Fibroblast of mammary gland (primary cell): Measurements from ENCODE around the gene FCN1.
A peak's percentile ranks its signal among the peaks of the same experiment; 100 is the strongest.

Source experiments
- DNase-seq: peaks from one replicate; pipeline ENCODE4 v3.0.0-alpha.2; 2010; ENCODE audit warnings: low read depth
- H3K4me3 ChIP-seq: 2 replicates; pipeline ENCODE4 v1.5.1; 2011; ENCODE audit warnings: low read depth, mild to moderate bottlenecking, low read length, moderate library complexity; ENCODE audit not compliant: control insufficient read depth
- TF ChIP-seq, protein P1 (sequence below): conservative IDR thresholded peaks from 2 replicates; pipeline ENCODE4 v1.5.1; 2011; ENCODE audit warnings: low read depth, low read length, inconsistent platforms; ENCODE audit not compliant: control insufficient read depth, insufficient read depth

Gene FCN1

DNA sequence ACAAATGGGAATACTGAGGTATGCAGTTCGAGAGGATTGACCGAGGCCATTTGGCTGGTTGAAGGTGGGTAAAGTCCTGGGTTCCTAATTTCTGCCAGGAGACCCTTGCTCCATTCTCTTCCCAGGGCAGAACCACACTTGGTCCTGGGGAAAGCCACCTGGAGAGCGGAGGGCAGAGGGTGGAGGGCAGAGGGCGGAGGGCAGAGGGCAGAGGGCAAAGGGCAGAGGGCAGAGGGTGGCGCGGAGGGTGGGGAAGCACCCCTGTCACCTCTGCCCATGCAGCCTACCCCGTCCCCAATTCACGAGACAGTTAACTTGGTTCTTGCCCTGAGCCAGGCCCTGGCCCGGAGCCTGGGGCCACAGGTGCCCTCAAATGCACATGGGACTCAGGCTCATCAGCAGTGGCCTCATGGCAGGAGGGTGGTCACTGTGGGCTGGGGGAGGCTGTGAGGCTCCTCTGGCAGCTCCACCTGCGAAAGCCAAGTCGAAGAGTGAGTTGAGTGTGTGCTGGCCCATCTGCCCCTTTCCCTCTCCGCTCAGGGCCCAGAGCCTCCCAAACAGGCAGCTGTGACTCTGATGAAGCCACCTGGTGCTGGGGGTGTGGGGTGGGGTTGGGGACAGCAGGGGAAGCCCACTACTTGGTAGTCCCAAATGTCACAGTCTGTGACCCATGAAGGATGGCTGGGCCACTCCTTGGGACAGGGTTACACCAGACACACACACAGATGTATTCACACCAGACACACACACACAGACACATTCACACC, 28.0 kb upstream of the FCN1 start:
- TF ChIP-seq, protein P1, sequence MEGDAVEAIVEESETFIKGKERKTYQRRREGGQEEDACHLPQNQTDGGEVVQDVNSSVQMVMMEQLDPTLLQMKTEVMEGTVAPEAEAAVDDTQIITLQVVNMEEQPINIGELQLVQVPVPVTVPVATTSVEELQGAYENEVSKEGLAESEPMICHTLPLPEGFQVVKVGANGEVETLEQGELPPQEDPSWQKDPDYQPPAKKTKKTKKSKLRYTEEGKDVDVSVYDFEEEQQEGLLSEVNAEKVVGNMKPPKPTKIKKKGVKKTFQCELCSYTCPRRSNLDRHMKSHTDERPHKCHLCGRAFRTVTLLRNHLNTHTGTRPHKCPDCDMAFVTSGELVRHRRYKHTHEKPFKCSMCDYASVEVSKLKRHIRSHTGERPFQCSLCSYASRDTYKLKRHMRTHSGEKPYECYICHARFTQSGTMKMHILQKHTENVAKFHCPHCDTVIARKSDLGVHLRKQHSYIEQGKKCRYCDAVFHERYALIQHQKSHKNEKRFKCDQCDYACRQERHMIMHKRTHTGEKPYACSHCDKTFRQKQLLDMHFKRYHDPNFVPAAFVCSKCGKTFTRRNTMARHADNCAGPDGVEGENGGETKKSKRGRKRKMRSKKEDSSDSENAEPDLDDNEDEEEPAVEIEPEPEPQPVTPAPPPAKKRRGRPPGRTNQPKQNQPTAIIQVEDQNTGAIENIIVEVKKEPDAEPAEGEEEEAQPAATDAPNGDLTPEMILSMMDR = no peak
- no peak for DNase-seq
- H3K4me3 ChIP-seq = no peak overlapping the region

DNA sequence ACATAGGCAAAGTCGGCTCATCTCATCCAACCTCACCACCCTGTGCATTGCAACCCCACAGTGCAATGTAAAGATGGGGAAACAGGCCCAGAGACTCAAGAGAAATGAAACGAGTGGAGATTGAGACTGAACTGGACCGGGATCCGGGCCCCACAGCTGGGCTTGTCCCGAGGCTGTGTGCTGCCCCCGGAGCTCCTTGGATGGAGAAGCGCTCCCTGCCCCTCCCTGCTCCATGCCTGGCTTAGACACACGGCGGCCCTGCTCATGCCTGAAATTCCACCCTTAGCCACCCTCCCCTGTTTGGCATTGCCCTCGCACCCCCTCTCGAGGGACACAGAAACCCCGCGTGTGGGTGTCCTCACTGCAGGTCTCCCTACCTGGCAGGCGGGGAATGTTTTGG, 27.2 kb upstream of the FCN1 start:
- TF ChIP-seq, protein P1 = no peak
- H3K4me3 ChIP-seq = no peak overlapping the region
- no peak for DNase-seq

DNA sequence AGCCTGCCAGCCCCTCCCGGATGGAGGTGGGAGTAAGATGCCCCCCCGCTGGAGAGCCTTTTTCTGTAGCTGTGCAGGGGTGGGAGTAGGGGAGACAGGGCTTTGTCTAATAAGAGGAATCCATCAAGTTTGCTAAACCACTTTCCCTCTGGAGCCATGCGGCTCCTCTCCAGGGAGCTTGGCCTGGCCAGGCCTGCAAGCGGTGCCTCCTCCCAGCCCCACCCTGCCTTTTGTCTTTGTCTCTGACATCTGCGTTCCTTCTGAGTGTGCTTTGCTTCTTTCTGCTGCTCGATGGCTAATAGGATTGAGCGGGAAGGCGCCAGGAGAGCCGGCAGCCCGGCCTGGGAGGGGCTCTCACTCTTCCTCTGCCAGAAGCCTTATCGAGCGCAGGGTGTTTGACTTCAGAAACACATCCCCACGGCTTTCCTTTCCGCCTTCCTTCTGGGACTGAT, 26.7 kb upstream of the FCN1 start:
- H3K4me3 ChIP-seq = no peak overlapping the region
- peak; percentile 8 for DNase-seq
- TF ChIP-seq, protein P1 = no peak

DNA sequence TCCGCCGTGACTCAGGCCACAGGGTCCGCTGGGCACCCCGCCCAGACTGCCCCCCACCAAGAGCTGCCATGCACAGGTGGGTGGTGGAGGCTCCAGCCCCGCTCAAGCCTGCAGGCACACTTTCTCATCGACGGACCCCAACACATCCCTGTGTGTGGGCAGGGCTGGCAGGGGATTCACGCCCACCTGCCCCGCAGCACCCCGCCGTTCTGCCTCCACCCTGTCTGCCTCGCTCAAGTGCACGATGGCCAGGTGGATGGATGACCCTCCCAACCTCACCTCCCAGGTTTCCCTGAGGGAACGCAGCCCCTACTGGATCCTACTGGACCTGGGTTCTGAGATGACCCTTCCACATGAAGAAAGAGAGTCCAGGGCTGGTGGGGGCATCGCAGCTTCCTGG, 26.1 kb upstream of the FCN1 start:
- H3K4me3 ChIP-seq = no peak overlapping the region
- TF ChIP-seq, protein P1 = no peak
- no peak for DNase-seq

DNA sequence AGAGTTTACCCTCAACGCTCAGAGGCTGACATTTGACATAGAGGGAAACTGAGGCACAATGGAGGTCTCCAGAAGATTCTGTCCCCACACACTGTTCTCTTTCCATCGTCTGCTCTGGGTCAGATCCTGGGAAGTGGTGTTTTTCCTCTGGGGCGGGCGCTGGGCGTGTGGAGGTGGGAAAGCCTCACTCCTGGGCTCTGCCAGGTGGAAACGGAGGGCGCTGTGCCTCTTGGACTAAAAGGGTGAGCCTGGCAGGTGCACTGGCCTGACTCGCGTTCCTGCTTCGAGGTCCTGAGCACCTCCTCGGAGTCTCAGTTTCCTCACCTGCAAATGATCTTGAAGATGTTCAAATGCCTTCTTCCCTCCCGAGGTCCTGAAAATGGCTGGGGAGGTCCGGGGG, 25.7 kb upstream of the FCN1 start:
- no peak overlapping the region for H3K4me3 ChIP-seq
- TF ChIP-seq, protein P1 = no peak
- no peak for DNase-seq

DNA sequence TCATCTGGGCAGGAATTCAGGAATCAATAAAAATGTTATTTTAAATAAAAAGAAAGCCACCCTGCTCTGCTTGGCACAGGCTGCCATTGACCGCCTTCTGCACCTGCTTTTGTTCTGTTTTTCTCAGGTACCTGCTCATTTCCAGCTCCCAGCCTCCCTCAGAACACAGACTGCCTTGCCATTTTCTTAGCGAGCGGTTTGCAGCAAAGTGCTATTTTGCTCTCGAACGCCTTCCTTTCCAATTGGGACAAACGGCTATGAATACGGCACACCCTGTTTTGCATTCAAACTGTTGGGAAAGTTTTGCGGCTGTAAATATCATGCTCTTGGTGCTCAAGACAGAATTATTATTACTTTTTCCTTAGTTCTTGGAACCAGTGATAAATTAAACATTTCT, 25.1 kb upstream of the FCN1 start:
- no peak overlapping the region for H3K4me3 ChIP-seq
- TF ChIP-seq, protein P1 = no peak
- DNase-seq = peak; percentile 8
